ENCODE measurements around the gene SLC2A3. TPM values are rescaled to one million over a fixed set of nuclear protein-coding genes. Genes with fewer than 3 reads are reported as not detected.
A peak's percentile ranks its signal among the peaks of the same experiment; 100 is the strongest.
"Not testable (repeated sequence)": the region's sequence is repeated elsewhere in the genome, so short reads cannot be mapped to it uniquely, and the experiment has no call there.

SLC2A3 gene
- total RNA-seq, 2 donors from 2014 or later: 4.1 to 21.2 TPM

GRCh38 chr12:7917392-7918267, 18.4 kb downstream of the SLC2A3 start:
- Histone ChIP-seq H3K36me3 (no peaks in the 10 kb centered on the region), H3K27me3 (replicated peaks; ENCODE audit: insufficient read depth) (no peaks in the 10 kb centered on the region), H3K4me3 (no peak overlapping the region), H3K4me1 (replicated peaks) (no peaks in the 10 kb centered on the region), H3K9me3 (no peaks in the 10 kb centered on the region), H3K27ac (no peak overlapping the region)
- TF ChIP-seq, protein P1, sequence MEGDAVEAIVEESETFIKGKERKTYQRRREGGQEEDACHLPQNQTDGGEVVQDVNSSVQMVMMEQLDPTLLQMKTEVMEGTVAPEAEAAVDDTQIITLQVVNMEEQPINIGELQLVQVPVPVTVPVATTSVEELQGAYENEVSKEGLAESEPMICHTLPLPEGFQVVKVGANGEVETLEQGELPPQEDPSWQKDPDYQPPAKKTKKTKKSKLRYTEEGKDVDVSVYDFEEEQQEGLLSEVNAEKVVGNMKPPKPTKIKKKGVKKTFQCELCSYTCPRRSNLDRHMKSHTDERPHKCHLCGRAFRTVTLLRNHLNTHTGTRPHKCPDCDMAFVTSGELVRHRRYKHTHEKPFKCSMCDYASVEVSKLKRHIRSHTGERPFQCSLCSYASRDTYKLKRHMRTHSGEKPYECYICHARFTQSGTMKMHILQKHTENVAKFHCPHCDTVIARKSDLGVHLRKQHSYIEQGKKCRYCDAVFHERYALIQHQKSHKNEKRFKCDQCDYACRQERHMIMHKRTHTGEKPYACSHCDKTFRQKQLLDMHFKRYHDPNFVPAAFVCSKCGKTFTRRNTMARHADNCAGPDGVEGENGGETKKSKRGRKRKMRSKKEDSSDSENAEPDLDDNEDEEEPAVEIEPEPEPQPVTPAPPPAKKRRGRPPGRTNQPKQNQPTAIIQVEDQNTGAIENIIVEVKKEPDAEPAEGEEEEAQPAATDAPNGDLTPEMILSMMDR (IDR thresholded peaks at IDR 0.05): no peak
- 95% methylated on average over 19 of the region's 19 CpGs for WGBS
- DNase-seq (ENCODE audit: low spot score): no peak
- intact Hi-C loops (cut with DNase I): no loop called here

DNA sequence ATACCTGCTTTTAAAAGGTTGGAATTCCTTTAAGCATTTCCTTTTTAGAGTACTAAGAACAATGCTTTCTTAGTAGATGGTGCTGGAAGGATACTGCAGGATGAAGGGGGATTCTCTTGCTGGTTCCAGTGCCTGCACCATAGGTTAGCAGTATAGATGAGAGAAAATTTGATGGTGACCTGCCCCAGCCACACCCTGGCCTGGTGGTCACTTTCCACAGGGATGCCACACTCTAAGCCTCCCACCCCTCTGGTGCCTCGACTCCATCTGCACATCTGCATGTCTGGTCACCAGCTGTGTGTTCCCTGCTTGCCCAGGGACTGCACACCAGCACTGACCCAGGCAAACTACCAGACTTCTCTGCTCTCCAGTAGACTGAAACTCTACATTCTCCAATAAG, 19.1 kb downstream of the SLC2A3 start:
- WGBS: 71% methylated on average over 1 of the region's 1 CpG
- H3K4me1 ChIP-seq (replicated peaks): no peaks in the 10 kb centered on the region
- TF ChIP-seq POLR2AphosphoS5 (IDR thresholded peaks at IDR 0.05) (no peak), POLR2A (IDR thresholded peaks at IDR 0.05) (no peak)
- TF ChIP-seq, protein P1 (IDR thresholded peaks at IDR 0.05): no peak
- no peak overlapping the region for H3K4me3 ChIP-seq
- H3K27ac ChIP-seq: no peak overlapping the region
- no peaks in the 10 kb centered on the region for H3K27me3 ChIP-seq (replicated peaks; ENCODE audit: insufficient read depth)
- H3K36me3 ChIP-seq: no peaks in the 10 kb centered on the region
- DNase-seq (ENCODE audit: low spot score): no peak
- H3K9me3 ChIP-seq: no peaks in the 10 kb centered on the region
- intact Hi-C loops (cut with DNase I): no loop called here

DNA sequence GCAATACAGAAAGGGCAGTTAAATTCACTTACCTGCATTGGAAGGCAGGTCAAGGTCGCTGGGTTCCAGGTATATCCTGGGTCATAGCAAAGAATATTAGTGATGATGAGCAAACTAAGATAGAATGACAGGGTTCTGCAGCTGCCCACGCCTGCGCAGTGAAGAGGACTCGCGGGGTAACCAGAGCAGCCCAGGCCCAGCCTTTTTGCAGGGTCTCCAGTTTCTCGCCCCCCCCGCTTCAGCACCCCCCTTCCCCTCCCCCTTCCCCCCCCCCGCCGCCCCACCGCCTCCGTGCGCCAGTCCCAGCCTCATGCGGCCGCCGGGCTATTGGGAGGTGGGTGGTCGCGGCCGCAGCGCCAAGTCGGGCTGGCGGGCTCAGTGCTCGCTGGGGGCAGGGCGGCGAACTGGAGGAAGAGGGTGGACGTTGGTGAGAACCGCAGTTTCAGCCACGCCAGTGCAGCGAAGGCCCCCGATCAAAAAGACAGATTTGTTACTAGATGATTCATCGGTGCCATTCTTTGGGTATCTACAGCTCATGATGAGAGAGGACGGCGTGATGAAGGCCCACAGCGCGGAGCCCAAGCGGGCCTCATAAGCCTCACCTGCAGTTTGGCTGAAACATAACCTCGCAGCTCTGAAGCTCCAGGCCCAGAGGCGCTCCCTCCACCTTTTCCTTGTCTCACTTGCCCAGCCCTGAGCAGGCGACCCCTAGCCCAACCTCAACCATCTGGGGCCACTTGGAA, 20.2 kb downstream of the SLC2A3 start:
- intact Hi-C loops (cut with DNase I): no loop called here
- H3K4me1 ChIP-seq (replicated peaks): no peaks in the 10 kb centered on the region
- H3K4me3 ChIP-seq: no peak overlapping the region
- H3K27ac ChIP-seq: no peak overlapping the region
- no peaks in the 10 kb centered on the region for H3K27me3 ChIP-seq (replicated peaks; ENCODE audit: insufficient read depth)
- DNase-seq (ENCODE audit: low spot score): no peak
- WGBS: 51% methylated on average over 32 of the region's 38 CpGs
- H3K36me3 ChIP-seq: no peaks in the 10 kb centered on the region
- TF ChIP-seq POLR2AphosphoS5 (IDR thresholded peaks at IDR 0.05) (no peak), POLR2A (IDR thresholded peaks at IDR 0.05) (no peak)
- TF ChIP-seq, protein P1 (IDR thresholded peaks at IDR 0.05): no peak
- H3K9me3 ChIP-seq: no peaks in the 10 kb centered on the region

- H3K27me3 ChIP-seq (replicated peaks; ENCODE audit: insufficient read depth); H3K27ac ChIP-seq; H3K9me3 ChIP-seq; intact Hi-C loops (cut with DNase I); H3K4me1 ChIP-seq (replicated peaks); H3K36me3 ChIP-seq; H3K4me3 ChIP-seq; DNase-seq (ENCODE audit: low spot score): not testable (repeated sequence)
- WGBS: 79% methylated on average over 7 of the region's 7 CpGs
Measured at GRCh38 chr12:7910106-7910505, 25.9 kb downstream of the SLC2A3 start.

GRCh38 chr12:7907009-7907408, 29.0 kb downstream of the SLC2A3 start:
- H3K9me3 ChIP-seq: no peaks in the 10 kb centered on the region
- no peaks in the 10 kb centered on the region for H3K27me3 ChIP-seq (replicated peaks; ENCODE audit: insufficient read depth)
- no peaks in the 10 kb centered on the region for H3K4me1 ChIP-seq (replicated peaks)
- H3K27ac ChIP-seq: no peak overlapping the region
- intact Hi-C loops (cut with DNase I): no loop called here
- no peak overlapping the region for H3K4me3 ChIP-seq
- peak; percentile 13 for DNase-seq (ENCODE audit: low spot score)
- TF ChIP-seq POLR2AphosphoS5 (IDR thresholded peaks at IDR 0.05) (peak; percentile 26), POLR2A (IDR thresholded peaks at IDR 0.05) (no peak)
- TF ChIP-seq, protein P1 (IDR thresholded peaks at IDR 0.05): peak in 1 of 4 experiments; percentile 34
- H3K36me3 ChIP-seq: no peaks in the 10 kb centered on the region
- 17% methylated on average over 3 of the region's 3 CpGs for WGBS

DNA sequence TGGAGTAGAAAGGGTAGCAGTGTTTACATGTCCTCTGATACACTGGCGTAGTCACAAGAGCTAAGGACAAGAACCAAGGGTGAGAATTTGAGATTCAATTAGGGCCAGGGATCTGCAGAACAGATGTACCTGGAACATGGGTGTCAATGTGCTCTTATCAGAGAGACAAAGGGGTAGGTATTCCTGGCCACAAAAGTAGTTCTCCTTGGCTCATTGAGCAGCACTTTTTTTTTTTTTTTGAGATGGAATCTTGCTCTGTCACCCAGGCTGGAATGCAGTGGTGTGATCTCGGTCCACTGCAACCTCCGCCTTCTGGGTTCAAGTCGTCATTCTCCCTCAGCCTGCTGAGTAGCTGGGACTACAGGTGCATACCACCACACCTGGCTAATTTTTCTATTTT, 29.7 kb downstream of the SLC2A3 start:
- H3K27ac ChIP-seq; intact Hi-C loops (cut with DNase I); H3K36me3 ChIP-seq; H3K4me3 ChIP-seq; H3K27me3 ChIP-seq (replicated peaks; ENCODE audit: insufficient read depth); H3K4me1 ChIP-seq (replicated peaks); DNase-seq (ENCODE audit: low spot score); H3K9me3 ChIP-seq: not testable (repeated sequence)
- WGBS: 85% methylated on average over 4 of the region's 4 CpGs

- DNase-seq (ENCODE audit: low spot score); intact Hi-C loops (cut with DNase I); H3K27ac ChIP-seq; H3K36me3 ChIP-seq; H3K9me3 ChIP-seq; H3K4me3 ChIP-seq; H3K4me1 ChIP-seq (replicated peaks); H3K27me3 ChIP-seq (replicated peaks; ENCODE audit: insufficient read depth): not testable (repeated sequence)
- WGBS: 39% methylated on average over 4 of the region's 5 CpGs
Measured at GRCh38 chr12:7905600-7906125, 30.3 kb downstream of the SLC2A3 start.
